Ishikawa (cell line): Measurements from ENCODE around the gene CRMP1.

Experiments
- CEBPB ChIP-seq: IDR thresholded peaks from 2 replicates; pipeline ENCODE4 v1.6.1; 2012
- CREB1 ChIP-seq: IDR thresholded peaks from 2 replicates; pipeline ENCODE4 v1.6.1; 2012; ENCODE audit warnings: low read depth
- EGR1 ChIP-seq: IDR thresholded peaks from 2 replicates; pipeline ENCODE4 v1.6.1; 2012
- EP300 ChIP-seq: IDR thresholded peaks from 2 replicates; pipeline ENCODE4 v1.6.1; 2012; ENCODE audit warnings: borderline replicate concordance
- FOXM1 ChIP-seq: IDR thresholded peaks from 2 replicates; pipeline ENCODE4 v1.6.1; 2012; ENCODE audit warnings: low read depth, borderline replicate concordance
- MAX ChIP-seq: IDR thresholded peaks from 2 replicates; pipeline ENCODE4 v1.6.1; 2012
- NFIC ChIP-seq: IDR thresholded peaks from 2 replicates; pipeline ENCODE4 v1.6.1; 2012
- RAD21 ChIP-seq: IDR thresholded peaks from 2 replicates; pipeline ENCODE4 v1.6.1; 2012; ENCODE audit warnings: low read depth
- REST ChIP-seq: IDR thresholded peaks from 2 replicates; pipeline ENCODE4 v1.6.1; 2012; ENCODE audit warnings: low read depth, mild to moderate bottlenecking
- TAF1 ChIP-seq: IDR thresholded peaks from 2 replicates; pipeline ENCODE4 v1.6.1; 2012; ENCODE audit warnings: low read depth, mild to moderate bottlenecking
- TCF12 ChIP-seq: IDR thresholded peaks from 2 replicates; pipeline ENCODE4 v1.6.1; 2012; ENCODE audit warnings: low read depth
- TEAD4 ChIP-seq: IDR thresholded peaks from 2 replicates; pipeline ENCODE4 v1.6.1; 2012
- USF1 ChIP-seq: IDR thresholded peaks from 2 replicates; pipeline ENCODE4 v1.6.1; 2012
- YY1 ChIP-seq: IDR thresholded peaks from 2 replicates; pipeline ENCODE4 v1.6.1; 2012; ENCODE audit warnings: low read depth
- ZBTB7A ChIP-seq: IDR thresholded peaks from 2 replicates; pipeline ENCODE4 v1.6.1; 2012; ENCODE audit warnings: low read depth

The CRMP1 gene

GRCh38 chr4:5776510-5776909 is 116.4 kb downstream of the CRMP1 start:
- no peak for TF ChIP-seq NFIC
- no peak for TF ChIP-seq REST
- no peak for TF ChIP-seq CREB1

GRCh38 chr4:5774416-5775036 is 118.4 kb downstream of the CRMP1 start:
- TF ChIP-seq EP300 (no peak), YY1 (no peak)

- no peak for TF ChIP-seq FOXM1
- TF ChIP-seq TCF12 = no peak
- TF ChIP-seq REST = no peak
- TF ChIP-seq NFIC = no peak
- no peak for TF ChIP-seq EGR1
- TF ChIP-seq MAX = no peak
- TF ChIP-seq CEBPB = no peak
- no peak for TF ChIP-seq USF1
- TF ChIP-seq CREB1 = no peak
- no peak for TF ChIP-seq TAF1
- no peak for TF ChIP-seq ZBTB7A
- no peak for TF ChIP-seq RAD21
- no peak for TF ChIP-seq EP300
- no peak for TF ChIP-seq YY1
- no peak for TF ChIP-seq TEAD4
Observed at GRCh38 chr4:5773271-5773555, 119.7 kb downstream of the CRMP1 start.

- no peak for TF ChIP-seq ZBTB7A
- no peak for TF ChIP-seq CREB1
- TF ChIP-seq REST = no peak
- no peak for TF ChIP-seq TAF1
- no peak for TF ChIP-seq CEBPB
- TF ChIP-seq FOXM1 = no peak
- no peak for TF ChIP-seq USF1
- TF ChIP-seq NFIC = no peak
Observed at GRCh38 chr4:5772528-5773270, 120.2 kb downstream of the CRMP1 start.
